KBM-7 (cell line): ENCODE measurements around the gene CYB5R2.

Source experiments
- DNase-seq: peaks from one replicate; pipeline ENCODE4 v3.0.0-alpha.2; 2015
- in situ Hi-C: fragments of 300-500 bp; cut with MboI; formaldehyde crosslinking; loops from 2 replicates; pipeline ENCODE4 v1.14.3; 2020; ENCODE audit warnings: low sequenced_read_pairs, low pct_unique_long_range_greater_than_20kb, mixed read lengths

CYB5R2 gene

DNA sequence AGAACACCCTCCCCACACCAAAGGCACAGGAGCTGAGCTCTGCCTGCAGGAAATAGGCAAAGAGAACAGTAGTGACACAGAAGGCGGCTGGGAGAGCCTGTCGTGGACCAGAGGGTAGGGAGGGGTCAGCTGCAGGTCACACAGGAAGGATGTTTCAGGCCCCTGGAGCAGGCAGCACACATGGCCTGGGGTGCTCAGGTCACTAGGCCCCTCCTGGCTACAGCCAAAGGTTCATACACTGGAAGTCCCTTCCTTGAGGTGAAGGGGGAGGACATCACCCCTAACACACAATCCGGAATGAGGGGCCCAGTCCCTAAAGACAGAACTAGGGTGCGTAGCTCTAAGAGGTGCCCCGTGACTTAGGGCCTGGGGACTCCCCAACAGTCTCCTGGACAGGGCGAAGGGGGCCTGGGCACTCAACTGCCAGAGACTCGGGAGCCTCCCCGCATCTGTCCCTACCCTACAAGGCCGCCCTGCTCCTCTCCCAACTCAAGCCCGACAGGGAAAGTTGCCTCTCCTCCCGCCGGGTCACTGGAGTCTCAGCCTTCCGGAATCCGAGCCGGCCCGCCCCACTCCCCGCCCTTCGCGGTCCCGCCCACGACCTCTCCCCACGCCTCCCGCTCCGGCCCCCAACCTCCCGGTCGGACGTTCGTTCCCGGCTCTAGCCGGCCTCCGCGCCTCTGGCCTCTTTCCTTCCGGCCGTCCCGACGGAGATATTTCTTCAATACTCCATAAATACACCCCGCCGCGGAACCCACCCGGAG lies at the start of gene CYB5R2:
CYB5R2 (minus strand) TSS at position 541 of the 764 bp plus-strand sequence. CDS start 675 bp downstream, outside the sequence.
- no peak for DNase-seq
- in situ Hi-C loops = loop anchor here (25.0 kb wide), 1 partner anchor 561 kb away; no protein-coding TSS in a partner anchor

DNA sequence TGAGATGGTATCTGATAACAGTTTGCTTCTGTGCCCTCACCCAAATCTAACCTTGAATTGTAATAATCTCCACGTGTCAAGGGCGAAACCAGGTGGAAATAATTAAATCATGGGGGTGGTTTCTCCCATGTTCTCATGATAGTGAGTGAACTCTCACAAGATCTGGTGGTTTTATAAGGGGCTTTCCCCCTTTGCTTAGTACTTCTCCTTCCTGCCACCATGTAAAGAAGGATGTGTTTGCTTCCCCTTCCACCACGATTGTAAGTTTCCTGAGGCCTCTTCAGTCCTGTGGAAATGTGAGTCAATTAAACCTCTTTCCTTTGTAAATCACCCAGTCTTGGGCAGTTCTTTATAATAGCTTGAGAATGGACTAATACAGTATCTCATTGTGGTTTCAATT lies 41.5 kb upstream of the CYB5R2 start:
- in situ Hi-C loops = no loop called here
- DNase-seq = no peak

- no peak for DNase-seq
- in situ Hi-C loops = no loop called here
These were observed 33.1 kb upstream of the CYB5R2 start, which contains the start of gene OVCH2 for GRCh38 chr11:7706377-7706776. Gene OVCH2, minus strand, starts transcription at chr11:7706477. Its CDS starts 83 bp downstream, at chr11:7706394.

GRCh38 chr11:7703740-7704139 lies 30.4 kb upstream of the CYB5R2 start:
- in situ Hi-C loops = no loop called here
- DNase-seq = no peak

GRCh38 chr11:7696424-7696823 lies 23.1 kb upstream of the CYB5R2 start:
- DNase-seq = no peak
- in situ Hi-C loops = no loop called here

DNA sequence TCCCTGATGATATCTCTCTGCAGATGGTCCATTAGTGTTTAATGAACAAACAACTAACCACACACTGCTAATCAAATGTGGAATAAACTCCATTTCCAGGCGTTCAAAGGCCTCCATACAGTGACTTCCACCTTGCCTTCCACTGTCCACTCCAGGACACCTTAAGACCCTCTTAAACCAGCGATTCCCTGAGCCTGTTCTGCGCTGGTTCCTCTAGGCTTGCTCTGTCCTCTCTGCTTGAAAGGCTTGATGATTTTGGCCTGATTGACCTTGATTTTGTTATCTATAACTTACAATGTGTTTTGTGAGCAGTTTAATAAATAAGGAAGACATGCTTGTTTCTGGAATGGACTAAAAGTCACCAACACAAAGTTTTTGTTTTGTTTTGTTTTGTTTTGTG lies 20.9 kb upstream of the CYB5R2 start:
- DNase-seq = no peak
- in situ Hi-C loops = no loop called here

- in situ Hi-C loops = no loop called here
- no peak for DNase-seq
These were observed 19.1 kb upstream of the CYB5R2 start for GRCh38 chr11:7692426-7692825.

GRCh38 chr11:7691759-7692350 lies 18.6 kb upstream of the CYB5R2 start:
- no peak for DNase-seq
- in situ Hi-C loops = no loop called here

DNA sequence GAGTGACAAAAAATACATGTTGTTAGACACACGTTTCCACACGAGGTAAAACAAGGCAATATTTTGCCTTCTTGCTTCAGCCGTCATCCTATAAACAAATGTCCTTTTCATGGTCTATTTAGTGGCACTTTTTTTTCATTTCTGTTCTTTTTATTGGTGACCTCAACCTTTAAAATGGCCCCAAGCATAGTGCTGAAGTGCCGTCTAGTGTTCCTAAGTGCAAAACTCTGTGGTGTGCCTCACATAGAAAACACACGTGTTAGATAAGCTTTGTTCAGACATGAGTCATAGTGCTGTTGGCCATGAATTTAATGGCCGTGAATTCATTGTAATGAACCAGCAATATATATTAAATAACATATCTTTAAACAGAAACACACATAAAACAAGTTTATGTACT lies 17.3 kb upstream of the CYB5R2 start:
- no peak for DNase-seq
- in situ Hi-C loops = no loop called here

DNA sequence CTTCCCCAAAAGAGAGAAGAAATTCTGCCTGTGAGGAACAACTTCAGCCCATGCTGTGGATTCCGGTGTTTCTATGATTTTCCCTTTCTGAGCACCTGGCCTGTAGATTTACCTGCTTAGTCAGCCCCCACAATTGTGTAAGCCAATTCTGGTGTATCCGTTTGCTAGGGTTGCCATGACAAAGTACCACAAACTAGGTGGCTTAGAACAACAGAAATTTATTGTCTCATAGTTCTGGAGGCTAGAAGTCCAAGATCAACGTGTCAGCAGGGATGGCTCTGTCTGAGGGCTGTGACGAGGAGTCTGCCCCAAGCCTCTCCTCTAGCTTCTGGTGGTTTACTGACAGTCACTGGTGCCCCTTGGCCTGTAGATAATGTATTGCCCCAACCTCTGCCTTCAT lies 15.9 kb upstream of the CYB5R2 start:
- in situ Hi-C loops = no loop called here
- no peak for DNase-seq

DNA sequence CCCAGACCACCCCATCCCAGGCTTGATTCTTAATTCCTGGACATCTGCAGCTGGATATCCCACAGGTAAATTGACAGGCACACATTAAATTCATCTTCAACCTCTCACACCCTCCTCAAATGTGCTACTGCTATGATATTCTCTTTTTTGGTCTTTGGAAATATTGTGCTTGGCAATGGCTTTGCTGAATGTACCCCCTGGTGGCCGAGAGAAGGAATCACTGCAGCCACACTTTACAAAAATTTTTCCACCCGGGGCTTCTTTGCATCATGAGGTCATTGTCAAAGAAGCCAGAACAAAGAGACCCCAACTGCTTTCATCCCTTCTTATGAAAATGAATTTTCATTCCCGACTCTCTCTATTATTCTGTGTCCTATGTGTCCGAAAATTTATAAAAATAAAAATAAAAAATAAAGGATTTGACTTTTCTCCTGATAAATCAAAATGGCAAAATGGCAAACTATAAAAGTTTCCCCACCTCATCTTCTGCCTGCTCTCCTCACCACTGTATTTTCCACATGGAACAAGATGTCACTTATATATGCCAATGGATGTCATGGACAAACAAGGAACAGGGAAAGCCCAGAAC lies 15.0 kb upstream of the CYB5R2 start:
- in situ Hi-C loops = no loop called here
- DNase-seq = peak; percentile 41

DNA sequence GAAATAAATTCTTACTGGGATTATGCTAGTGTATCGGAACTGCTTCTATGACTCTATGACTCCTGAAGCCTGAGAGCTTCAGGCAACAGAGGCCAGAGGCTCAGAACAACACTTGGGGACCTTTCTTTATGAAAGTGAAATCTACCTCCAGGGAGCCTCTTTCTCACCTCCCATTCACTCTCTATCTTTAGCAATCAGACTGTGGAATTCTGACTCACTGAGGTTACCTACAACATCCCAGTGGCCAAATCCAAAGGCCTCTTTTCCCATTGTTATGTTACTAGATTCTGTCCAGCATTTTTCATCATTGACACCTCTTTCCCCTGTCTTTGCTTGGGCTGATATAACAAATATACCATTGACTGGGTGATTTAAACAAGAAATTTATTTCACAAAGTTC lies 14.1 kb upstream of the CYB5R2 start:
- no peak for DNase-seq
- in situ Hi-C loops = no loop called here

DNA sequence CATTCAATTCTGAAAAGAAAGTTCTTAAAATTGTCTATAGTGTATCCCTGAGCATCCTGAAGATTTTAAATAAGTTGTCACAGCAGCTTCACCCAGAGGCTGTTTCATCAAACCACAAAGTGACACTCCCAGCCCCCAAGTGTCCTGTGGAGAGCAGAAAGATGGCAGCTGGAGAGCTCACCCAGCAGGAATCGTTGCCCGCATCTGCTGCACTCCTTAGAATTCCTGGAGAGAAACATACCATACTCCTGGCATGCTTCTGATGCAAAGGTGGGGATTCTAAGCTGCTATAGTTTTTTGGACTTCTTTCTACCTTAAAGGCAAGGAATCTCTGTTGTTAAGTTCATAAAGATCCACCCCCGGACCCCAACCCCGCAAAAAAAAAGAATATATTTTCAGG lies 13.5 kb upstream of the CYB5R2 start:
- no peak for DNase-seq
- in situ Hi-C loops = no loop called here

DNA sequence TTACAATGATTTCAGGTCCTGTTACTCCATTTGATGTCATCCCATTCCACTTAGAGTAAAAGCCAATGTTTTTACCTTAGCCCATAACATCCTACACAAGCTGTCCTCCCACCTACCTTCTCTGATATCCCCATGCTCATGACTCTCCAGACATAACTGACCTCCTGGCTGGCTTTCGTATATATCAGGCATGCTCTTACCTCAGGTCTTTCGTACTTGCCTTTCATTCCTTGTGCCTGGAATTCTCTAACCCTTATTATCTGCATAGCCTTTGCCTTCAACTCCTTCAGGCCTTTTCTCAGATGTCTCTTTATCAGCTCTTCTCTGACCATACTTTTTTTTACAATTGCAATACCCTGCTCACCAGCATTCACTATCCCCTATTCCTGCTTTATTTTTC lies 10.3 kb upstream of the CYB5R2 start:
- in situ Hi-C loops = no loop called here
- no peak for DNase-seq

- in situ Hi-C loops = no loop called here
- no peak for DNase-seq
These were observed 4.5 kb upstream of the CYB5R2 start for GRCh38 chr11:7677796-7678201.

- in situ Hi-C loops = no loop called here
- DNase-seq = peak; percentile 39
These were observed 3.8 kb upstream of the CYB5R2 start for GRCh38 chr11:7677071-7677470.

DNA sequence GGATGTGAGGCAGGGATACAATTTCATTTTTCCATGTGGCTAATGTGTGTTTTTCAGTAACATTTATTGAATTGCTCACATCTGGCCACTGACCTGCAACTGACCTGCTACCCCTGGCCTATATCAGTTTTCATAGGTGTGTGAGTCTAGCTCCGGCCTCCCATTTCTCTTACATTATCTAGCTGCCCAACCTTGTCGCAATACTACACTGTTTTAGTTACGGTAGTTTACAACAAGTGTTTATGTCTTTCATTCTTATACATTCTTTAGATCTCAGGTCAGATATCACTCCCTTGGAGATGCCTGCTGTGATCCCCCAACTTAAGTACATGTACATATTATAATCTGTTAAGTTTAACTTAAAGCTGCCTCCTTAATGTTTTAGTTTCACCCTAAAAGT lies 2.3 kb upstream of the CYB5R2 start:
- in situ Hi-C loops = no loop called here

DNA sequence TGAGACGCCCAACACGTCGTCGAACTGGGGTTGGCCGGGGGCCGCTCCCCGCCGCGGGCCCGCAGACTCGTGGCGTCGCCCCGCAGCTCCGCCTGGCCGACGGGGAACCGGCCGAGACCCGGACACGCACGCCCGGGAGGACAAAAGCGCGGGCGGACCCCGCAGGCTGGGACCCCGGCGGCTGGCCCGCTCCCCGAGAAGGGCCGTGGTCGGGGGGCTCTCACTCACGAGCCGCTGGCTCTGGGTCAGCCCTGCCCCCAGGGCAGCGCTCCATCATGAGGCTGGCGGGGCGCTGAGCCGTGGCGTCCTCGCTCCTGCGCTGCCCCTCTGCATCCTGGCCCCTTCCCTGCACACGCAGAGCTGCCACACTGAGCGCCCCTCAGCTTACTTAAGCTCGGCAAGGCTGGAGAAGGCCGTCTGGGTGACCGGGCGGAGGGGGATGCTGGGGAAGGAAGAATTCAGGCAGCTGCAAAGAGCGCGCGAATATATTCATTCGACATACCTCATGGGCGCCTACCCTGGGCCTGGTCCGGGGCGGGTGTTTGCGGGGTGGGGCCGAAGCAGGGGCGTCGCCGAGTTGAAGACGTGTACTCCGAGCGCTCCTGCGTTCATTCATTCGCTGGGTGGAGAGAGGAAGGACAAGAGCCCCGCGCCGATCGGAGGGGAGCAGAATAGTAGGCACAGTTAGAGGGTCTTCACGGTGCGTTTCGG lies 579 bp upstream of the CYB5R2 start:
- DNase-seq = no peak
- in situ Hi-C loops = loop anchor here (25.0 kb wide), 1 partner anchor 562 kb away; no protein-coding TSS in a partner anchor

More for the DNA sequence above, 2.3 kb upstream of the CYB5R2 start:
- DNase-seq = no peak

DNA sequence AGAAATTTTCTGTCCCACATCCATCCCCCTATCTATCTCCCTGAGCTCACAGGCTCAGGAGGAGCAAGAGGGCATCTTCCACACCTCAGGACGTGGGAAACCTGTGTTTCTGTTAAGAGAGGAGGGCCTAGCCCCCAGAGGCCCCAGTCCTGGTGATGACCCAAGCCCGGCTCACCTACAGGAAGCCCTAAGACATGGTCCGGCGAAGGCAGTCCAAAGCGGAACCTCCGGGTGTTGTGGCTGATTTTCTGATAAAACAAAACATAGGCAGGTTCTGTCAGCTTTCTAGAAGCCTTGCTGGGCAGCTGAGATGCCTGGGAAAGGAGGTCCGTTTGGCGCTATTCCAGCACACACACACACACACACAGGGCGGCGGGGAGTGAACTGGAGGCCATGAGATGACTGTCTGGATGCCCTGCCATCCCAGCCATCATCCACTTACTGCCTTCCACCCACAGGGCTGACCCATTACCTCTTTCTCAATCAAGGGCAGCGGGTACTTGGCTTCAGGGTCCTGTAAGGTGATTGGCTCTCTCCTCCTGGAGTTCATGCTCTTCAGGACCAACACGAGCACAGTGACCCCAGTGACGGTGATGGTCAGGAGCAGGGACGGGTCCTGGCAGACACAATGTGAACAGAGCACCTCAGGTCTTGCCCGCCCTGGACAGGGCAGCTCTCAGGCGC lies 882 bp downstream of the CYB5R2 start:
- in situ Hi-C loops = loop anchor here (25.0 kb wide), 1 partner anchor 560 kb away; no protein-coding TSS in a partner anchor
- DNase-seq = no peak
